GM21515 (cell line): ENCODE measurements around the gene PATL2.
A peak's percentile ranks its signal among the peaks of the same experiment; 100 is the strongest.
"Not testable (repeated sequence)": the region's sequence is repeated elsewhere in the genome, so short reads cannot be mapped to it uniquely, and the experiment has no call there.

Experiments
- ATAC-seq: cut with Tn5 transposase; IDR thresholded peaks from one replicate; pipeline ENCODE4 v1.9.1; 2021; ENCODE audit not compliant: unreplicated experiment

PATL2 gene

GRCh38 chr15:44692659-44693058 lies 18.5 kb downstream of the PATL2 start:
- no peak for ATAC-seq

GRCh38 chr15:44690245-44690644 lies 20.9 kb downstream of the PATL2 start:
- not testable (repeated sequence) for ATAC-seq

- ATAC-seq = not testable (repeated sequence)
Observed at GRCh38 chr15:44689318-44689717, 21.8 kb downstream of the PATL2 start.

GRCh38 chr15:44682809-44683682 lies 28.1 kb downstream of the PATL2 start:
- ATAC-seq = not testable (repeated sequence)

GRCh38 chr15:44682211-44682610 lies 28.9 kb downstream of the PATL2 start:
- ATAC-seq = no peak

- ATAC-seq = no peak
Observed at GRCh38 chr15:44676676-44677075, 34.4 kb downstream of the PATL2 start.

- no peak for ATAC-seq
Observed at GRCh38 chr15:44675911-44676310, 35.2 kb downstream of the PATL2 start.

- ATAC-seq = no peak
Observed at GRCh38 chr15:44673639-44674038, 37.5 kb downstream of the PATL2 start.

GRCh38 chr15:44670087-44670950 lies 40.8 kb downstream of the PATL2 start:
- no peak for ATAC-seq

GRCh38 chr15:44668921-44669320 lies 42.2 kb downstream of the PATL2 start:
- no peak for ATAC-seq

GRCh38 chr15:44667039-44667360 lies 44.1 kb downstream of the PATL2 start:
- no peak for ATAC-seq

GRCh38 chr15:44666210-44667038 lies 44.7 kb downstream of the PATL2 start:
- no peak for ATAC-seq

- ATAC-seq = peak; percentile 71
Observed at GRCh38 chr15:44663410-44664308, 47.5 kb downstream of the PATL2 start, which contains the start of gene SPG11. TSS of gene SPG11 (minus strand) at chr15:44663662. CDS start at chr15:44663647, 15 bp downstream.

- ATAC-seq = peak; percentile 54
Observed at GRCh38 chr15:44662478-44663409, 48.4 kb downstream of the PATL2 start.

GRCh38 chr15:44661576-44661975 lies 49.5 kb downstream of the PATL2 start:
- ATAC-seq = no peak

- no peak for ATAC-seq
Observed at GRCh38 chr15:44659056-44659455, 52.1 kb downstream of the PATL2 start.

GRCh38 chr15:44657378-44657777 lies 53.7 kb downstream of the PATL2 start:
- ATAC-seq = no peak

GRCh38 chr15:44656913-44657312 lies 54.2 kb downstream of the PATL2 start:
- ATAC-seq = no peak

GRCh38 chr15:44656298-44656697 lies 54.8 kb downstream of the PATL2 start:
- ATAC-seq = no peak
